Esophagus muscularis mucosa (tissue), 4 donors: ENCODE results near the gene FGF12. TPM values are rescaled to one million over a fixed set of nuclear protein-coding genes. Genes with fewer than 3 reads are reported as not detected.

ENCODE experiments used
- DNase-seq: peaks from one replicate; pipeline ENCODE4 v3.0.0-alpha.2; 2017; ENCODE audit errors: extremely low spot score
- H3K27ac ChIP-seq, 4 donors: fragments of 200-600 bp; sonication (generic); replicated peaks in 1 of 4; 1 replicate in 3 of 4; 2 replicates in 1 of 4; pipeline ENCODE4 v1.5.1; 2016 to 2019; ENCODE audit warnings: mild to moderate bottlenecking in 1 of 4
- H3K27me3 ChIP-seq, 4 donors: fragments of 200-600 bp; sonication (generic); one replicate each; pipeline versions ENCODE4 v1.5.1 to v1.6.0; 2016 to 2019
- H3K36me3 ChIP-seq, 4 donors: fragments of 200-600 bp; sonication (generic); one replicate each; pipeline ENCODE4 v1.5.1; 2016 to 2019
- H3K4me1 ChIP-seq, 4 donors: fragments of 200-600 bp; sonication (generic); one replicate each; pipeline ENCODE4 v1.5.1; 2016 to 2019
- H3K4me3 ChIP-seq, 4 donors: fragments of 200-600 bp; sonication (generic); 1 replicate in 2 of 4; 2 replicates in 2 of 4; pipeline ENCODE4 v1.5.1; 2016 to 2019; ENCODE audit warnings: mild to moderate bottlenecking in 4 of 4, moderate library complexity in 1 of 4
- H3K9me3 ChIP-seq, 4 donors: fragments of 200-600 bp; sonication (generic); 1 replicate in 3 of 4; 2 replicates in 1 of 4; pipeline ENCODE4 v1.5.1; 2016 to 2019
- EP300 ChIP-seq: sonication (generic); formaldehyde crosslinking; IDR thresholded peaks from one replicate; pipeline ENCODE4 v1.6.1; 2017; ENCODE audit warnings: antibody characterized with exemption
- POLR2A ChIP-seq: fragments of 450-650 bp; IDR thresholded peaks from one replicate; pipeline ENCODE4 v1.6.1; 2017; ENCODE audit warnings: antibody characterized with exemption, moderate library complexity, mild to moderate bottlenecking, low read depth
- POLR2AphosphoS5 ChIP-seq, 2 donors: sonication (generic); formaldehyde crosslinking; IDR thresholded peaks; one replicate each; pipeline ENCODE4 v1.6.1; 2017; ENCODE audit warnings: antibody characterized with exemption in 2 of 2
- WGBS: methylation state at CpG from one replicate; pipeline ENCODE4 v1.1.5; 2018; 5-methylcytosine and 5-hydroxymethylcytosine counted together
- intact Hi-C: fragments of 100-400 bp; cut with DNase I; formaldehyde crosslinking; loops from one replicate; pipeline ENCODE4 v1.15.1; 2023
- total RNA-seq, 4 donors: library from RNA; depleted of rRNA; stranded (reverse); fragments of >200 nt; gene quantifications; one replicate each; pipeline versions ENCODE4 v1.1.0 to v1.2.1, GENCODE V29; 2016
- TF ChIP-seq, protein P1 (sequence below), 3 experiments: fragments of 200-600 bp in 2 of 3; fragments of 450-650 bp in 1 of 3; sonication (generic) in 2 of 3; IDR thresholded peaks; one replicate each; pipeline ENCODE4 v1.5.1; 2017 to 2019; ENCODE audit warnings: antibody characterized with exemption in 3 of 3, mild to moderate bottlenecking in 2 of 3, moderate library complexity in 1 of 3

Gene FGF12
- total RNA-seq, 4 donors from 2014 or later, result 4.6 to 19.5 (median 10.2) TPM

GRCh38 chr3:192444791-192445106 lies 282.6 kb downstream of the FGF12 start:
- Histone ChIP-seq H3K9me3 (no peaks in the 10 kb centered on the region), H3K27me3 (peaks cover 0 to 20% (median 0%) of the 10 kb centered on the region in 4 donors), H3K36me3 (no peaks in the 10 kb centered on the region), H3K27ac (no peak overlapping the region), H3K4me1 (peaks cover 0 to 9% (median 5%) of the 10 kb centered on the region in 4 donors), H3K4me3 (no peak overlapping the region)
- no peak for TF ChIP-seq EP300
- TF ChIP-seq POLR2AphosphoS5 (IDR thresholded peaks at IDR 0.05), result no peak
- no peak for TF ChIP-seq POLR2A
- TF ChIP-seq, protein P1, sequence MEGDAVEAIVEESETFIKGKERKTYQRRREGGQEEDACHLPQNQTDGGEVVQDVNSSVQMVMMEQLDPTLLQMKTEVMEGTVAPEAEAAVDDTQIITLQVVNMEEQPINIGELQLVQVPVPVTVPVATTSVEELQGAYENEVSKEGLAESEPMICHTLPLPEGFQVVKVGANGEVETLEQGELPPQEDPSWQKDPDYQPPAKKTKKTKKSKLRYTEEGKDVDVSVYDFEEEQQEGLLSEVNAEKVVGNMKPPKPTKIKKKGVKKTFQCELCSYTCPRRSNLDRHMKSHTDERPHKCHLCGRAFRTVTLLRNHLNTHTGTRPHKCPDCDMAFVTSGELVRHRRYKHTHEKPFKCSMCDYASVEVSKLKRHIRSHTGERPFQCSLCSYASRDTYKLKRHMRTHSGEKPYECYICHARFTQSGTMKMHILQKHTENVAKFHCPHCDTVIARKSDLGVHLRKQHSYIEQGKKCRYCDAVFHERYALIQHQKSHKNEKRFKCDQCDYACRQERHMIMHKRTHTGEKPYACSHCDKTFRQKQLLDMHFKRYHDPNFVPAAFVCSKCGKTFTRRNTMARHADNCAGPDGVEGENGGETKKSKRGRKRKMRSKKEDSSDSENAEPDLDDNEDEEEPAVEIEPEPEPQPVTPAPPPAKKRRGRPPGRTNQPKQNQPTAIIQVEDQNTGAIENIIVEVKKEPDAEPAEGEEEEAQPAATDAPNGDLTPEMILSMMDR (IDR thresholded peaks at IDR 0.05), result no peak
- intact Hi-C loops, result loop anchor here (2.0 to 5.0 kb wide), 3 partner anchors 257 to 1027 kb away; no protein-coding TSS in a partner anchor
- no peak for DNase-seq
- 38% methylated on average over 4 of the region's 4 CpGs for WGBS

GRCh38 chr3:192444096-192444790 lies 283.1 kb downstream of the FGF12 start:
- H3K9me3 ChIP-seq, result no peaks in the 10 kb centered on the region
- TF ChIP-seq POLR2A, result no peak
- TF ChIP-seq, protein P1 (IDR thresholded peaks at IDR 0.05), result peak; percentile 93 to 99 (median 97)
- TF ChIP-seq POLR2AphosphoS5 (IDR thresholded peaks at IDR 0.05), result peak in 1 of 2 donors; percentile 28
- TF ChIP-seq EP300, result no peak
- H3K4me3 ChIP-seq, result no peak overlapping the region
- DNase-seq, result no peak
- H3K27ac ChIP-seq, result no peak overlapping the region
- WGBS, result 24% methylated on average over 12 of the region's 12 CpGs
- no peaks in the 10 kb centered on the region for H3K36me3 ChIP-seq
- H3K27me3 ChIP-seq, result peaks cover 0 to 15% (median 0%) of the 10 kb centered on the region in 4 donors
- H3K4me1 ChIP-seq, result peaks cover 0 to 9% (median 5%) of the 10 kb centered on the region in 4 donors
- intact Hi-C loops, result loop anchor here (2.0 to 5.0 kb wide), 3 partner anchors 257 to 1027 kb away; no protein-coding TSS in a partner anchor

- Histone ChIP-seq H3K27ac (no peak overlapping the region), H3K9me3 (no peaks in the 10 kb centered on the region), H3K4me1 (peaks cover 0 to 5% (median 0%) of the 10 kb centered on the region in 4 donors), H3K27me3 (no peaks in the 10 kb centered on the region), H3K4me3 (no peak overlapping the region), H3K36me3 (no peaks in the 10 kb centered on the region)
- no peak for DNase-seq
- intact Hi-C loops, result no loop called here
- no peak for TF ChIP-seq POLR2A
- 66% methylated on average over 3 of the region's 3 CpGs for WGBS
These were observed 292.1 kb downstream of the FGF12 start for GRCh38 chr3:192435241-192435640.

GRCh38 chr3:192434186-192434585 lies 293.2 kb downstream of the FGF12 start:
- Histone ChIP-seq H3K4me3 (no peak overlapping the region), H3K36me3 (no peaks in the 10 kb centered on the region), H3K27ac (no peak overlapping the region), H3K4me1 (peaks cover 0 to 5% (median 0%) of the 10 kb centered on the region in 4 donors), H3K27me3 (no peaks in the 10 kb centered on the region), H3K9me3 (no peaks in the 10 kb centered on the region)
- TF ChIP-seq POLR2A (no peak), POLR2AphosphoS5 (IDR thresholded peaks at IDR 0.05) (no peak), EP300 (no peak)
- TF ChIP-seq, protein P1 (IDR thresholded peaks at IDR 0.05), result no peak
- 85% methylated on average over 2 of the region's 2 CpGs for WGBS
- intact Hi-C loops, result no loop called here
- no peak for DNase-seq

DNA sequence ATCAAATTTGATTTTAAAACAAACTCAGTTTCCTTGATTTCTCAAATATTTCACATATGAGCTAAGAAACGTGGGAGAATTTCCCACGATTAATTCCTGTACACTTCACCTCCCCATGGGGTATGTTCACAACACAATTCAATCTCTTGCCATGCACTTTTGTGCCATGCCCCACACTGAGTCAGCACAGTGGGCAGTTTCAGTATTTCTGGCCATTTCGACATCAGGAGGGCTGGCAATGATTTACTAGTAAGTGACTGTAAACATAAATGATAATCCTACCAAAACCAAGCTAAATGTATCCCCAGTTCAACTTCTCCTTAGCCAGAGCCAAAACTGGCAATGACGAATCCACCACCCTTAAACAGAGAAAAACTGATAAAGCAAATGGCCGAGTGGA lies 293.6 kb downstream of the FGF12 start:
- intact Hi-C loops, result no loop called here

More for the DNA sequence above, 293.6 kb downstream of the FGF12 start:
- no peak for DNase-seq
- Histone ChIP-seq H3K36me3 (no peaks in the 10 kb centered on the region), H3K9me3 (no peaks in the 10 kb centered on the region), H3K4me3 (no peak overlapping the region), H3K4me1 (peaks cover 0 to 5% (median 0%) of the 10 kb centered on the region in 4 donors), H3K27me3 (no peaks in the 10 kb centered on the region), H3K27ac (no peak overlapping the region)
- WGBS, result 58% methylated on average over 5 of the region's 5 CpGs
- TF ChIP-seq EP300, result no peak
- TF ChIP-seq POLR2AphosphoS5 (IDR thresholded peaks at IDR 0.05), result no peak
